ENCODE results near the gene SEMA4A. TPM values are rescaled to one million over a fixed set of nuclear protein-coding genes. Genes with fewer than 3 reads are reported as not detected.

Gene SEMA4A
- total RNA-seq, result under 1 TPM; 0.67 to 0.69 TPM

GRCh38 chr1:156153362-156153761, at the start of gene SEMA4A:
Gene SEMA4A, plus strand, starts transcription at chr1:156153585. Its CDS starts 994 bp downstream, at chr1:156154579.

GRCh38 chr1:156114101-156114918, 39.1 kb upstream of the SEMA4A start, which contains the start of gene LMNA:
Gene LMNA, plus strand, starts transcription at chr1:156114711. Its CDS starts 208 bp downstream, at chr1:156114919.

DNA sequence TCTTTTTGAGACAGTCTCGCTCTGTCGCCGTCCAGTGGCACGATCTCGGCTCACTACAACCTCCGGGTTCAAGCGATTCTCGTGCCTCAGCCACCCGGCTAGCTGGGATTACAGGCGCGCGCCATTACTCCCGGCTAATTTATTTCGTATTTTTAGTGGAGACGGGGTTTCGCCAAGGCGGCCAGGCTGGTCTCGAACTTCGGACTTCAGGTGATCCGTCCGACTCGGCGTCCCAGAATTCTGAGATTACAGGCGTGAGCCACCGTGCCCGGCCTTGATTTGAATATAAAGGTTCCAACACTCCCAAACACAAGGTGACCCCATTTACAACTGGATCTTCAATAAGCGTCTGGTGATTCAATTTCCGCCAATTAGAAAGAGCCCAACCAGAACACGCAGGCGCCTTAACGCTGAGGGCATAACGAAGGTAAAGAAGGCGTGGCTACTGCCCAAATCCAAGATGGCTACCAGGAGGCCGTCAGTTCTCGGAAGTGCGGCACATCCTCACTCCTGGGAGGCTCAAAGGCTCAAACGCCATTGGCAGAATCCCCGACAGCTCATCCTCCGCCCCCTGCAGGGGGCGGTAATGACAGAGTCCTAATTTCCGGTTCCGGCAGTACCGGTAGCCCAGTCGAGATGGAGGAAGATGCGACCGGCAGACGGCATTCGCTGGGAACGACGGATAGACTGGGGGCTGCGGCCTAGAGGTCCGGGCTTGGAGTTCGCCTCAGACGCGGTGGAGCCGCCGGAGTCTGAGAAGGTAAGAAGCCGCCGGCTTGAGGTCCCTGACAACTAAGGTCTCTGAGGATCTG, 40.3 kb downstream of the SEMA4A start, which contains the start of gene SLC25A44:
TSS of gene SLC25A44 (plus strand) at position 617 of the 812 bp plus-strand sequence. CDS start 5,744 bp downstream, outside the sequence.

DNA sequence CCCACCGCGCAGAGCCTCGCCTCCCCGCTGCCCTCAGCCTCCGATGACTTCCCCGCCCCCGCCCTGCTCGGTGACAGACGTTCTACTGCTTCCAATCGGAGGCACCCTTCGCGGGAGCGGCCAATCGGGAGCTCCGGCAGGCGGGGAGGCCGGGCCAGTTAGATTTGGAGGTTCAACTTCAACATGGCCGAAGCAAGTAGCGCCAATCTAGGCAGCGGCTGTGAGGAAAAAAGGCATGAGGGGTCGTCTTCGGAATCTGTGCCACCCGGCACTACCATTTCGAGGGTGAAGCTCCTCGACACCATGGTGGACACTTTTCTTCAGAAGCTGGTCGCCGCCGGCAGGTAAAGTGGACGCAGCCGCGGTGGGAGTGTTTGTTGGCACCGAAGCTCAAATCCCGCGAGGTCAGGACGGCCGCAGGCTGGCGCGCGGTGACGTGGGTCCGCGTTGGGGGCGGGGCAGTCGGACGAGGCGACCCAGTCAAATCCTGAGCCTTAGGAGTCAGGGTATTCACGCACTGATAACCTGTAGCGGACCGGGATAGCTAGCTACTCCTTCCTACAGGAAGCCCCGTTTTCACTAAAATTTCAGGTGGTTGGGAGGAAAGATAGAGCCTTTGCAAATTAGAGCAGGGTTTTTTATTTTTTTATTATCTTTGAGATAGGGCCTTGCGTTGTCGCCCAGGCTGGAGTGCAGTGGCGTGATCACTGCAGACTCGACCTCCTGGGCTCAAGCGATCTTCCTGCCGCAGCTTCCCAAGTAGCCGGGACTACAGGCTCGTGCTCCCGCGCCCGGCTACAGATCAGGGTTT, 59.7 kb downstream of the SEMA4A start, which contains the start of gene PMF1:
TSS of gene PMF1 (plus strand) at position 175 of the 811 bp plus-strand sequence. CDS start at position 184, 9 bp downstream.

Small RNA genes within 50 kb of the gene (small RNA-seq; reads per million reads assigned to genes)
- 0 reads per million in 2 donors for gene RF00568

Other genes with a start within 250 kb of the SEMA4A start
- gene RIT1, start 242.2 kb upstream of the SEMA4A start, total RNA-seq, result 10 to 100 TPM; 48.0 to 50.6 TPM
- gene KHDC4, start 219.2 kb upstream of the SEMA4A start, total RNA-seq, result 10 to 100 TPM; 30.6 to 35.6 TPM
- not detected for gene RXFP4, start 211.9 kb upstream of the SEMA4A start, total RNA-seq
- 100 to 1,000 TPM in 1 of 2 donors, 10 to 100 TPM in 1; 59.5 to 134 TPM for gene ARHGEF2, start 175.0 kb upstream of the SEMA4A start, total RNA-seq
- gene SSR2, start 132.6 kb upstream of the SEMA4A start, total RNA-seq, result 100 to 1,000 TPM; 220 to 324 TPM
- 10 to 100 TPM; 16.0 to 21.0 TPM for gene UBQLN4, start 99.8 kb upstream of the SEMA4A start, total RNA-seq
- gene LAMTOR2, start 98.8 kb upstream of the SEMA4A start, total RNA-seq, result 10 to 100 TPM; 35.1 to 42.0 TPM
- gene RAB25, start 92.4 kb upstream of the SEMA4A start, total RNA-seq, result not detected
- gene MEX3A, start 71.1 kb upstream of the SEMA4A start, total RNA-seq, result 1 to 10 TPM; 1.0 to 4.0 TPM
- gene LMNA, start 38.9 kb upstream of the SEMA4A start, total RNA-seq, result 1,000 to 10,000 TPM in 1 of 2 donors, 100 to 1,000 TPM in 1; 784 to 1,173 TPM
- 10 to 100 TPM; 25.5 to 28.0 TPM for gene SLC25A44, start 40.5 kb downstream of the SEMA4A start, total RNA-seq
- gene PMF1, start 59.4 kb downstream of the SEMA4A start, total RNA-seq, result 10 to 100 TPM; 35.8 to 57.9 TPM
- gene BGLAP, start 88.6 kb downstream of the SEMA4A start, total RNA-seq, result under 1 TPM in 1 of 2 donors, not detected in 1; 0.33 TPM
- gene PAQR6, start 94.5 kb downstream of the SEMA4A start, total RNA-seq, result 1 to 10 TPM in 1 of 2 donors, under 1 TPM in 1; 0.67 to 1.4 TPM
- gene SMG5, start 129.2 kb downstream of the SEMA4A start, total RNA-seq, result 10 to 100 TPM; 54.4 to 63.6 TPM
- 1 to 10 TPM; 1.3 to 1.4 TPM for gene TMEM79, start 130.7 kb downstream of the SEMA4A start, total RNA-seq
- 100 to 1,000 TPM; 236 to 244 TPM for gene GLMP, start 142.1 kb downstream of the SEMA4A start, total RNA-seq
- not detected for gene VHLL, start 145.7 kb downstream of the SEMA4A start, total RNA-seq
- 100 to 1,000 TPM; 425 to 719 TPM for gene CCT3, start 184.7 kb downstream of the SEMA4A start, total RNA-seq
- 1 to 10 TPM in 1 of 2 donors, not detected in 1; 1.0 TPM for gene TSACC, start 184.9 kb downstream of the SEMA4A start, total RNA-seq
- not detected for gene RHBG, start 215.6 kb downstream of the SEMA4A start, total RNA-seq

Data from melanocyte of skin (primary cell).